Adrenal gland (tissue), 5 donors: ENCODE results near the gene KIF19.

Experiments used
- CTCF ChIP-seq, 6 experiments: fragments of 450-650 bp in 4 of 6; fragments of 200-600 bp in 2 of 6; sonication (generic) in 1 of 6; IDR thresholded peaks; 1 replicate in 5 of 6; 2 replicates in 1 of 6; pipeline versions ENCODE4 v1.5.1 to v1.8.0; 2016 to 2021; ENCODE audit warnings: antibody characterized with exemption in 6 of 6, mild to moderate bottlenecking in 2 of 6, moderate library complexity in 1 of 6
- POLR2A ChIP-seq, 2 donors: fragments of 450-650 bp; IDR thresholded peaks; one replicate each; pipeline ENCODE4 v1.6.1; 2017; ENCODE audit warnings: antibody characterized with exemption in 2 of 2, mild to moderate bottlenecking in 2 of 2, moderate library complexity in 1 of 2
- donor health status: DM: no; HTN: no; CAD: no.

- TF ChIP-seq POLR2A (IDR thresholded peaks at IDR 0.05) = no peak
- no peak for TF ChIP-seq CTCF (IDR thresholded peaks at IDR 0.05)
Measured at GRCh38 chr17:74335529-74336062, 9.6 kb downstream of the KIF19 start.
